H1 (cell line): ENCODE measurements around the gene VPS35.

Experiments used
- CBX8 ChIP-seq: fragments of 300-800, 300-1000 bp; sonication (generic); IDR thresholded peaks from 2 replicates; pipeline ENCODE4 v1.7.1; 2016; ENCODE audit warnings: low read depth, low read length, borderline replicate concordance
- CHD2 ChIP-seq: IDR thresholded peaks from 2 replicates; pipeline ENCODE4 v1.6.1; 2012; ENCODE audit warnings: low read length, improper control_type of control experiment
- NRF1 ChIP-seq: IDR thresholded peaks from 2 replicates; pipeline ENCODE4 v1.6.1; 2011; ENCODE audit warnings: mild to moderate bottlenecking, low read depth, low read length, improper control_type of control experiment
- POLR2A ChIP-seq, 2 experiments: IDR thresholded peaks; 1 replicate in 1 of 2; 2 replicates in 1 of 2; pipeline ENCODE4 v1.6.1; 2011; ENCODE audit warnings: low read depth in 2 of 2, low read length in 2 of 2, mild to moderate bottlenecking in 2 of 2; ENCODE audit errors: control extremely low read depth in 1 of 2
- POLR2AphosphoS5 ChIP-seq: IDR thresholded peaks from 2 replicates; pipeline ENCODE4 v1.6.1; 2011; ENCODE audit warnings: low read depth, low read length
- RFX5 ChIP-seq: IDR thresholded peaks from 2 replicates; pipeline ENCODE4 v1.6.1; 2011; ENCODE audit warnings: low read depth, low read length, improper control_type of control experiment, borderline replicate concordance
- ZNF274 ChIP-seq: IDR thresholded peaks from 2 replicates; pipeline ENCODE4 v1.7.0; 2012; ENCODE audit warnings: low read length, borderline replicate concordance; ENCODE audit errors: extremely low read depth
- TF ChIP-seq, protein P1 (sequence below), 3 experiments: IDR thresholded peaks; 1 replicate in 2 of 3; 2 replicates in 1 of 3; pipeline versions ENCODE4 v1.5.1 to v1.6.1; 2011; ENCODE audit warnings: low read length in 3 of 3, mild to moderate bottlenecking in 3 of 3, inconsistent platforms in 2 of 3, low read depth in 1 of 3, moderate library complexity in 1 of 3; ENCODE audit not compliant: insufficient read depth in 1 of 3; ENCODE audit errors: control extremely low read depth in 1 of 3

DNA sequence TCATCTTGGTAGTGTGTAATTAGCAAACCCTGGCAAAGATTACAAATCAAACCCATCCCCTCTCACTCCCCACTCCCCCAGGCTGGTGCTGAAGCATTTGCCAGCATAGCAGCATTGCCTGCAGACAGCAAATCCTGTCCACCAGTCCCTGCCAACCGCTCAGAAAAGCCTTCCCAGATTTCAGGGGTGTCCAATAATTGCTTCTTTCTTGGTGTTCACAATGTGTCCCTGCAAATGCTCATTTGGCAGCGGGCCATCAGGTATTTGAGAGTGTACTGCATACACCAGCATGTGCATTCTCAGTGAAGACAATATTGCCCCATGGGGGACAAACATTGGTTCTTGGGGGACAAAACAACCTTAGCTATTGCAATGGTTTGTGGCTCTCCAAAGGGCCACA, 28.7 kb upstream of the VPS35 start:
- TF ChIP-seq POLR2AphosphoS5 (no peak), RFX5 (no peak), NRF1 (no peak), CHD2 (no peak), CBX8 (no peak), ZNF274 (no peak), POLR2A (IDR thresholded peaks at IDR 0.05; ENCODE audit: control extremely low read depth in 1 of 2, low read depth in 2 of 2, low read length in 2 of 2) (no peak)
- TF ChIP-seq, protein P1, sequence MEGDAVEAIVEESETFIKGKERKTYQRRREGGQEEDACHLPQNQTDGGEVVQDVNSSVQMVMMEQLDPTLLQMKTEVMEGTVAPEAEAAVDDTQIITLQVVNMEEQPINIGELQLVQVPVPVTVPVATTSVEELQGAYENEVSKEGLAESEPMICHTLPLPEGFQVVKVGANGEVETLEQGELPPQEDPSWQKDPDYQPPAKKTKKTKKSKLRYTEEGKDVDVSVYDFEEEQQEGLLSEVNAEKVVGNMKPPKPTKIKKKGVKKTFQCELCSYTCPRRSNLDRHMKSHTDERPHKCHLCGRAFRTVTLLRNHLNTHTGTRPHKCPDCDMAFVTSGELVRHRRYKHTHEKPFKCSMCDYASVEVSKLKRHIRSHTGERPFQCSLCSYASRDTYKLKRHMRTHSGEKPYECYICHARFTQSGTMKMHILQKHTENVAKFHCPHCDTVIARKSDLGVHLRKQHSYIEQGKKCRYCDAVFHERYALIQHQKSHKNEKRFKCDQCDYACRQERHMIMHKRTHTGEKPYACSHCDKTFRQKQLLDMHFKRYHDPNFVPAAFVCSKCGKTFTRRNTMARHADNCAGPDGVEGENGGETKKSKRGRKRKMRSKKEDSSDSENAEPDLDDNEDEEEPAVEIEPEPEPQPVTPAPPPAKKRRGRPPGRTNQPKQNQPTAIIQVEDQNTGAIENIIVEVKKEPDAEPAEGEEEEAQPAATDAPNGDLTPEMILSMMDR (IDR thresholded peaks at IDR 0.05; ENCODE audit: control extremely low read depth in 1 of 3, insufficient read depth in 1 of 3, low read depth in 1 of 3, low read length in 3 of 3): no peak
